BLaER1 (cell line): ENCODE data around the gene DNM1.
A peak's percentile ranks its signal among the peaks of the same experiment; 100 is the strongest.

Source experiments
- H3K27ac ChIP-seq: shearing (Covaris generic); formaldehyde crosslinking; 2 replicates; pipeline ENCODE4 v1.8.1; 2022
- H3K27me3 ChIP-seq: shearing (Covaris generic); formaldehyde crosslinking; 2 replicates; pipeline ENCODE4 v1.8.1; 2022
- H3K36me3 ChIP-seq: shearing (Covaris generic); formaldehyde crosslinking; 2 replicates; pipeline ENCODE4 v1.8.1; 2022
- H3K4me1 ChIP-seq: shearing (Covaris generic); formaldehyde crosslinking; 2 replicates; pipeline ENCODE4 v1.8.1; 2022
- H3K4me2 ChIP-seq: shearing (Covaris generic); formaldehyde crosslinking; 2 replicates; pipeline ENCODE4 v1.8.1; 2022
- H3K4me3 ChIP-seq: shearing (Covaris generic); formaldehyde crosslinking; 2 replicates; pipeline ENCODE4 v1.8.1; 2022
- H3K9ac ChIP-seq: shearing (Covaris generic); formaldehyde crosslinking; 2 replicates; pipeline ENCODE4 v1.8.1; 2022
- H3K9me3 ChIP-seq: shearing (Covaris generic); formaldehyde crosslinking; 2 replicates; pipeline ENCODE4 v1.8.1; 2022
- H4K20me1 ChIP-seq: shearing (Covaris generic); formaldehyde crosslinking; 2 replicates; pipeline ENCODE4 v1.8.1; 2022
- Cebpa-rat ChIP-seq: shearing (Covaris generic); IDR thresholded peaks from 2 replicates; pipeline ENCODE4 v1.8.1; 2022

DNM1 gene

DNA sequence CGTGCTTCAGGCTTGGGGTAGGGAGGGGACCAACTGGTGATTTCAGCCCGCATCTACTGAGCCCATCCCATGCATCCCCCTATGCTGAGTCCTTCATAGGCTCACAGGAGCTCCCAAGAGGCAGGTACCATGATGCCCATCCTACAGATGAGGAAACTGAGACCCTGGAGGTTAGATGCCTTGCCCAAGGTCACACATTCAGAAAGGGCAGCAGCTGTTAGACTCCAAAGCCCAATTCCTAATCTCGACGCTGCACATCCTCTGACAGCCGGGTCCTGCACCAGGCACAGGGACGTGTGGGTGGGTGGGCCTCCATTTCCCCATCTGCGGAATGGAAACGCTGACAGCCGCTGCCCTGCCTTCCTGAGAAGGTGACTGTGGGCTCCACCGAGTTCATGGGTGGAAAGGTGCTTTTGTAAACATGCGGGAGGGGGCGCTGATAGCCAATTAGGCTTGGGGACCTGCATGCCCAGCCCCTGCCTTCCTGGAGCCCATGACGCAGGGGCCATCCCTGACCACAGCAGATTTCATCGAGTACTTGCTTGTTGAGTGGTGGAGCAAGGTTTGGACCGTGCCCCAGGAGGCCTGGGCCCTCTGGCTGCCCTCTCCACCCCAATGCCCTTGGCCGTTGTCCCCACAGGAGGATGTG is 2.2 kb downstream of the DNM1 start:
- H3K4me3 ChIP-seq, result no peak overlapping the region
- H3K9me3 ChIP-seq, result no peaks in the 10 kb centered on the region
- H3K9ac ChIP-seq, result no peak overlapping the region
- peaks cover 69% of the 10 kb centered on the region for H3K4me1 ChIP-seq
- H3K36me3 ChIP-seq, result no peaks in the 10 kb centered on the region
- TF ChIP-seq Cebpa-rat, result no peak
- no peak overlapping the region for H3K27ac ChIP-seq
- H3K4me2 ChIP-seq, result peak overlapping the region; percentile 100
- H4K20me1 ChIP-seq, result no peaks in the 10 kb centered on the region
- no peaks in the 10 kb centered on the region for H3K27me3 ChIP-seq

DNA sequence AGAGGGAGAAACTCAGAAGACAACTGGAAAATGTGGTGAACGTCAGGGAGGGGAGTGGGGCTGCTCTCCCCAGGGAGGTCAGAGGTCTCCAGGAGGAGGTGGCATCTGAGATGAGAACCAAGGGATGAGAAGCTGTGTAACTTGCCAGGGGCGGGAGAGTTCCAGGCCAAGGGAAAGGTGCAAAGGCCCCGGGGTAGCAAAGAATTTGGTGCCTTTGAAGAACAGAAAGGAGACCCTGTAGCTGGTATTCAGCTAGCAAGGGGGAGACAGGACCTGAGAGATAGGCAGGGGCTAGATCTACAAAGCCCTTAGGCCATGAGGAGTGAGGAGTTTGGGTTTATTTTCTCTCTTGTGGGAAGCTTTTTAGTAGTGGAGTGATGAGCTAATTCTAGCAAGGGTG is 3.3 kb downstream of the DNM1 start:
- peak overlapping the region; percentile 55 for H3K4me2 ChIP-seq
- H4K20me1 ChIP-seq, result no peaks in the 10 kb centered on the region
- H3K4me1 ChIP-seq, result peaks cover 72% of the 10 kb centered on the region
- no peak for TF ChIP-seq Cebpa-rat
- H3K27ac ChIP-seq, result no peak overlapping the region; the same call in 1 of the 2 replicates
- H3K36me3 ChIP-seq, result no peaks in the 10 kb centered on the region
- H3K9ac ChIP-seq, result no peak overlapping the region
- H3K27me3 ChIP-seq, result no peaks in the 10 kb centered on the region
- H3K9me3 ChIP-seq, result no peaks in the 10 kb centered on the region
- H3K4me3 ChIP-seq, result no peak overlapping the region

DNA sequence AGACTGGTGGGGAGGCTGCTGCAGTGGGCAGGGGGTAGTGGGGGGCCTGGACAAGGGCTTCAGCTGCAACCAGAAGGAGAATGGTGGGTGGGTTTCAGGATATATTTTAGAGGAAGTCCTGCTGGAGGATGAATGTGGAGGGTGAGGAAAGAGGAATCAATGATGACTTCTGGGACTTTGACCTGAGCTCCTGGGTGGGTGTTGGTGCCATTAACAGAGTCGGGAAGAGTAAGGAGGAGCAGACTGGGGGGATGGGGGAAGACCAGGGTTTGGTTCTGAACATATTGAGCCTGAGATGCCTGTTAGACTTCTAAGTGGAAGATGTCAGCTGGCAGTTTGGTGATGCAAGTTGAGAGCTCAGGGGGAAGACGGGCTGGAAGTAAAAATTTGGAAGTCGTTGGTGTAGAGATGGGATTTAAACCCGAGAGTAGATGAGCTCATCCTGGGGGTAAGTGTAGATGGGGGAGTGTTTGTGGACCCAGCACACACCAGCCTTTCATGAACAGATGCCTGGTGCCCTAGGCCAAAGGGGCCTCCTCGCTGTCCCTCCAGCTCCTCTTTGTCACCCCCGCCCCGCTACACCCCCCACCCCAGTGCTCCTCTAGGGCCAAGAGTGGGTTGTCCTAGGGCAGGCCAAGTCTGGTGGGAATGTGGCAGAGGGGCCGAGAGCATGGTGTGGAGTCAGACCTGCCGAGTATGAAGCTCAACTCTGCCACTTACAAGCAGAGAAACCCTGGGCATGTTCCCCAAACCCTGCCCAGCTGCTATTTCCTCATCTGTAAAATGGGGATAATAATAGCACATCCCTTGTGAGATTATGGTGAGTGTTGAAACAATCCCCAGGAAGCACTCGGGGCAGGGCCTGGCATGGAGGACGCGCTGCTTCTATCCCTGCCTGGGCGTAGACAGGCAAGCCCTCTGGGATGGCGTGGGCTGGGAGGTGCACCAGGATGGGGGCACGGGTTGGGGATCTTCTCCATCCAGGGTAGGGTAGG is 4.0 kb downstream of the DNM1 start:
- Histone ChIP-seq H3K4me3 (no peak overlapping the region), H3K36me3 (no peaks in the 10 kb centered on the region), H4K20me1 (no peaks in the 10 kb centered on the region), H3K27me3 (no peaks in the 10 kb centered on the region), H3K4me1 (peaks cover 79% of the 10 kb centered on the region), H3K4me2 (peak overlapping the region; percentile 55), H3K9ac (no peak overlapping the region), H3K27ac (no peak overlapping the region), H3K9me3 (no peaks in the 10 kb centered on the region)
- TF ChIP-seq Cebpa-rat, result no peak

DNA sequence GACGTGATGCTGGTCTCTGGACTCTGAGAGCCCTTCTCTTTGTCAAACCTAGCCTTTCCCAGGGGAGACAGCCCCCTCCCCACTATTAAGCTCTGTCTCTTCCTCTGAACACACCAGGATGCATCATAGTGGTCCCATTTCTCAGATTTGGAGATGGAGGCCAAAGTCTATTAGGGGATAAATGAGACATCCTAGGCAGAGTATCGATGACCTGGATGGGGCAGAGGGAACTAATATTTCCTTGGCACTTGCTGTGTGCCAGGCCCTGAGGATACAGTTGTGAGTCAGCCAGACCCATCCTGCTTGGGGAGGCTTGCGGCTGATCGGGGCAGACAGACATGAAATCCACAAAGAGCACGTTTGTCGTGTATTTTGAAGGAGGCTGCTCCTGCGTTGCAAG is 5.2 kb downstream of the DNM1 start:
- no peaks in the 10 kb centered on the region for H4K20me1 ChIP-seq
- H3K36me3 ChIP-seq, result no peaks in the 10 kb centered on the region
- peaks cover 83% of the 10 kb centered on the region for H3K4me1 ChIP-seq
- H3K9me3 ChIP-seq, result no peaks in the 10 kb centered on the region
- no peak for TF ChIP-seq Cebpa-rat
- peak overlapping the region; percentile 60 for H3K4me2 ChIP-seq
- no peaks in the 10 kb centered on the region for H3K27me3 ChIP-seq
- H3K27ac ChIP-seq, result no peak overlapping the region
- H3K4me3 ChIP-seq, result no peak overlapping the region
- no peak overlapping the region for H3K9ac ChIP-seq

DNA sequence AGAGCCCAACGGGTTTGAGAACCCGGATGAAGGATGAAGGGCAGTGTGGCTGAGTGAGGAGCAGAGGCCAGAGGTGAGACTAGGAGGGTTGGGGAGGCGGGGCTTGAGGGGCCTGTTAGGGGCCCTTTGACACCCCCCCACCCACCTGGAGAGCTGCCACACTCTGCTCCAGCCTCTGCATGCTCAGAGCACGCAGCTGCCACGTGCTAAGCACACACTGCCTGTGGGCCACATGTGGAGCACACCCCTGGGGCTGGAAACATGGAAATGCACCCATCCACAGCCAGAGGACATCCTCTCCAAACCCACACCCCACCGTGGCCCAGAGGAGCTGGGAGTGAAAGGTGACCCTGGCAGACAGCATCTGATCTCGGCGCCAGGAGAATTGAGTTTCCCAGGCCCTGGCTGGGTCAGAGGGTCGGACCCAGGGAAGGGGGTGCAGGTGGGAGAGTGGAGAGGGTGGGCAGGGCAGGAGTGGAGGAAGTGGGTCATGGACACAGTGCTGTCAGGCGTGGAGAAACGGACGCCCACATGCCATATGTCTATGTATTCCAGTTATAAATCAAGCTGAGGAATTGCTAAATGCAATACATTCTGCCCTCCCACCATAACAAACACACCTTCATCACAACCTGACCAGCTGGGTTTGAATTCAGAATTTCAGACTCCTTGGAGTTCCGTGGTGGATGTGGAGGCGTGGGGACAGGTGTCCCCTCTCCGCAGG is 5.9 kb downstream of the DNM1 start:
- Histone ChIP-seq H4K20me1 (no peaks in the 10 kb centered on the region), H3K4me1 (peaks cover 87% of the 10 kb centered on the region), H3K4me2 (peak overlapping the region; percentile 60), H3K36me3 (no peaks in the 10 kb centered on the region), H3K27ac (peak overlapping the region; percentile 28; the same call in 1 of the 2 replicates), H3K4me3 (no peak overlapping the region), H3K27me3 (no peaks in the 10 kb centered on the region), H3K9ac (no peak overlapping the region), H3K9me3 (no peaks in the 10 kb centered on the region)
- no peak for TF ChIP-seq Cebpa-rat

DNA sequence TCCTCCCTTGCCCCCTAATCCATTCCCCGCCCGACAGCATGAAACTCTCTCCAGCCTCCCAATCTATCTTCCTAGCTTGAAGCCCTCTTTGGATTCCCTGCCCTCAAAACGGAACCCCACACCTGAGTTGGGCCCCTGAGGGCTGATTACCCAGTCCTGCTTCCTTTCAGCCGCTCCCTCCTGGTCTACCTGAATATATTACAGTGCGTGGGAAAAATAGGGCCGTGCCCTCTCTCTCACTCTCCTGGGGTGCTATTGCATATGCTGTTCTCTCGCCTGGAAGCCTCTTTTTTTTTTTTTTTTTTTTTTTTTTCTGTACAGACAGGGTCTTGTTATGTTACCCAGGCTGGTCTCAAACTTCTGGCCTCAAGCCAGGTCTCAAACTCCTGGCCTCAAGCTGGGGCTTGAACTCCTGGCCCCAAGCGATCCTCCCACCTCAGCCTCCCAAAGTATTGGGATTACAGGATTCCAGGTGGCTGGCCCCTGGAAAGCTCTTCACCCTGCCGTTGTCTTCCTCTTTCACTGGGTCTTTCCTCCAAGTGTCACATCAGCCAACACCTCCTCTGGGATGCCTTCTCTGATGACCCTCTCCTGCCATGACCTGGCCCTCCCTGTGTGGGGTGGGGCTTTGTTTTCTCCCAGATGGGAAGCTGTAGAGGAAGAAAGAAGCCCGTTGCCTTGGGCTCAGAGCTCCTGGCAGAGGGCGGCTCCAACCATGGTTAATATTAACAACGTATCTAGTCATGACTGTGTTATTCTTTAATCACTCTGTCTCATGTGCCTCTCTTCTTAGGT is 8.2 kb downstream of the DNM1 start:
- no peak overlapping the region for H3K4me3 ChIP-seq
- peak overlapping the region; percentile 36 for H3K4me2 ChIP-seq
- H3K36me3 ChIP-seq, result no peaks in the 10 kb centered on the region
- H3K27ac ChIP-seq, result no peak overlapping the region
- H4K20me1 ChIP-seq, result no peaks in the 10 kb centered on the region
- H3K9me3 ChIP-seq, result no peaks in the 10 kb centered on the region
- no peak for TF ChIP-seq Cebpa-rat
- no peak overlapping the region for H3K9ac ChIP-seq
- no peaks in the 10 kb centered on the region for H3K27me3 ChIP-seq
- peaks cover 79% of the 10 kb centered on the region for H3K4me1 ChIP-seq

DNA sequence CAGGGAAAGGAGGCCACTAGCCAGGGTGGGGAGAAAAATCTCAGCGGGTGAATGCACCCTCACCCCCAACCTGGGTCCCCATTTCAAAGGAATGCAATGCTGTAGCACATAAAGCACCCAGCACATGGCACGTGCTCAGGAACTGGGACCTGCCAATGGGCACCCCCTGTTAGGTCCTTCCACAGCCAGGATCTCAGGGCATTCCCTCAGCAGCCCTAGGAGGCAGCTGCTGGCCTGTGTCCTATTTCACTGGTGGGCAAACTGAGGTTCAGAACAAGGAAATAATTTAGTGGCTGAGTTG is 8.8 kb downstream of the DNM1 start:
- Histone ChIP-seq H3K4me2 (peak overlapping the region; percentile 36), H3K9me3 (no peaks in the 10 kb centered on the region), H3K27me3 (no peaks in the 10 kb centered on the region), H3K4me3 (no peak overlapping the region), H3K36me3 (no peaks in the 10 kb centered on the region), H3K27ac (no peak overlapping the region), H3K4me1 (peaks cover 74% of the 10 kb centered on the region), H3K9ac (no peak overlapping the region), H4K20me1 (no peaks in the 10 kb centered on the region)
- no peak for TF ChIP-seq Cebpa-rat

DNA sequence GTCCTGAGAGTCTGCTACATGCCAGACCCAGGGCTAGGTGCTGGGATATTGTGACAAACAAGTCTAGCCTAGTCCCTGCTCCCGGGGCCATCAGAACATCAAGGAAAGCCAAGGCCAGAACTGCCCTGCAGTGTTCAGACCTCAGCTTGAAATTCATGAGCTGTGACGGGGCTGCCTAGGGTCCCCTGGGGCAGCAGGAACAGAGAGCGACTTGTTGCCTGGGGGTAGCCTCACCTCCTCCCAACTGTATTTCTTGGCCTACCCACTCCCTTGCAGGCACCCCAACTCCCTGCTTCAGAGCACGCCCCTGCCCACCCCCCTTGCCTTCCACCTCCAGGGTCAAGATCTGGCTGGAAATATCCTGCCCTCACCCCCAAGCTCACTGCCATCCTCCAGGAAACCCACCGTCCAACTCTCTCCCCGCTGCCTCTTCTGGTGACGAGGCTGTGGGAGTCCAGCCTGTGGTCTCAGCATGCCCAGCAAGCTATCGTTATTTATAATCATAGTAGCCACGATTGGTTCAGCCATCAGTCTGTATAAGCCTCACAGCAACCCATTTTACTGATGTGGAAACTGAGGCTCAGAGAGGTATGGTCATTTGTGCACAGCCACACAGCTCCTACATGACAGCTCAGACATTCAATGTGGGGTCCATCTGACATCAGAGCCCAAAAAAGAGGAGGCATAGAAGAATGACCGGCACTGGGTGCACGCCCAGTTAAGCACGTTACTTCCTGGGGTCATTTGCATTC is 10.7 kb downstream of the DNM1 start:
- peaks cover 67% of the 10 kb centered on the region for H3K4me1 ChIP-seq
- peak overlapping the region; percentile 80 for H3K4me2 ChIP-seq
- no peaks in the 10 kb centered on the region for H4K20me1 ChIP-seq
- no peaks in the 10 kb centered on the region for H3K36me3 ChIP-seq
- no peak overlapping the region for H3K4me3 ChIP-seq
- no peak for TF ChIP-seq Cebpa-rat
- H3K9ac ChIP-seq, result no peak overlapping the region
- H3K9me3 ChIP-seq, result no peaks in the 10 kb centered on the region
- H3K27ac ChIP-seq, result 0 out of 2 replicates have a peak overlapping the region, but pooled peaks have one; percentile 30
- H3K27me3 ChIP-seq, result no peaks in the 10 kb centered on the region
